Superior temporal gyrus (tissue), 1 donor: ENCODE measurements around the gene CPLANE2.
A peak's percentile ranks its signal among the peaks of the same experiment; 100 is the strongest.

Source experiments
- DNase-seq: peaks from one replicate; pipeline ENCODE4 v3.0.0-alpha.2; 2016; ENCODE audit errors: extremely low spot score

The CPLANE2 gene

DNA sequence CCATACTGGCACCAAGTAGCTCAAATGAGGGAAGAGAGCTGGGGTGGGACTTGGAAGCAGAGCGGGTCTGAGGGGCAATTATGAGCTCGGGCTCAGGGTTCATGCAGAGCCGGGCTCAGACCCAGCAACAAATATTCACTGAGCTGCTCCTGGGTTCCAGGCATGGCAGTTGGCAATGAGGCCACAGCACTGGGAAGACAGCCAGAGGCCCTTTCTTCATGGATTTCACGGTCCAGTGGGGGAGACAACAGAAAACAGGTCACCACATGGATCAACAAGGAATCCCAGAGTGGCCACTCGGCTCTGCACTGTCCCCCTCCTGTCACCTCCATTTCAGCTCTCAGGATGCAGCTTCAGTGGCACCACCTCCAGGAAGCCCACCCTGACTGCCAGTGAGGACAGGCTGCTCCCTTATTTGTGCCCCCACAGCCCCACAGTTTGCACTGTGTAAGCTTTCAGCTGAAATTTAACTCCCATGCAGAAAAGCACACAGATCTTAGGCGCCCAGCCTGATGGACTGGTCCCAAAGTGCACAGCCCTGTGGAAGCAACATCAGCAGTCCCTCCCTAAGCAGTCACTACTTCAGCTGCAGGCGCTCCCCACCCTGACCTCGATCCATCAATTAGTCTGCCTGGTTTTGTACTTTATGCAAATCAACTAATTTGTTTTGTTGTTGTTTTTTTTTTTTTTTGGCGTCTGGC lies 46.9 kb downstream of the CPLANE2 start:
- peak; percentile 25 for DNase-seq

DNA sequence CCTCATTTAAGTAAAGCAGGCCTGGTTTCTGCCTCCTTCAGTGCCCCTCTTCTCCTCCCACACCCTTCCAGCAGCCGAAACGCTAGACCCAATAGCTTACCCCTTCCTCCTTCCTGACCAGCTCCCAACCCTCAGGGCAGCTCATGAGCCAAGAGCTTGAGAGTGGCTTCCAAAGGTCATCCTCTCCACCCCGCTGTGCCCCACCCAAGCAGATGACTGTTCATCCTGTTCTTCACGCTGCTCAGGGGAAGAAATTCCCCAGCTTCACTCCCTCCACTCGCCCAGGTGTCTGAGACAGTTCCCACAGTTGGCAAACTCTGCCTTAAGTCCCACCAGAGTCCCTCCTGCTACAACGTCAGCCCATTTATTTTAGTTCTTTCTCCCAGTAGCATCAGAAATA lies 48.0 kb downstream of the CPLANE2 start:
- DNase-seq: no peak

DNA sequence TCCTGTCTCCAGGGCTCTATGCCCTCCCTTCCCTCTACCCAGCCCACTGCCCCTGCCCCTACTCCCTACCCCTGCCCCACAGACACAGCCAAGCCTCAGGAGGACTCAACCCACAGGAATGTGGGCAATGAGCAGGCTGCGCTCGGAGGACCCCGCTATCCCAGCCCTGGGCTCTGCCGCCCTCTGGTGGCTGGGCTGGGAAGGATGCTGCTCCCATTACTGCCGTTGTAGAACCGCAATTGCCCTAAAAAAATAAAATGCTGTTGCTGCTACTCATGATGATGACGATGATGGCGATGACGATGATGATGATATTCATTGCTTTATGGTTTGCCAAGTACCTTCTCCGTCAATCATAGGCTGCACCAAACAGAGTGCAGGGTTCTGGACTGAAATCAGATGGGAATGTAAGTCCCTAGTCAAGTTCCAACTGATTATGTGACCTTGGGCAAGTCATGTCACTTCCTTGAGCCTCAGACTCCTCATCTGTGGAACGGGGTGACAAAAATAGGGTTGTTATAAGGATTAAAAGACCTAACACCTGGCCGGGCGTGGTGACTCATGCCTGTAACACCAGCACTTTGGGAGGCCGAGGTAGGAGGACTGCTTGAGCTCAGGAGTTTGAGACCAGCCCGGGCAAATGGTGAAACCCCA lies 49.1 kb downstream of the CPLANE2 start:
- peak; percentile 68 for DNase-seq

DNA sequence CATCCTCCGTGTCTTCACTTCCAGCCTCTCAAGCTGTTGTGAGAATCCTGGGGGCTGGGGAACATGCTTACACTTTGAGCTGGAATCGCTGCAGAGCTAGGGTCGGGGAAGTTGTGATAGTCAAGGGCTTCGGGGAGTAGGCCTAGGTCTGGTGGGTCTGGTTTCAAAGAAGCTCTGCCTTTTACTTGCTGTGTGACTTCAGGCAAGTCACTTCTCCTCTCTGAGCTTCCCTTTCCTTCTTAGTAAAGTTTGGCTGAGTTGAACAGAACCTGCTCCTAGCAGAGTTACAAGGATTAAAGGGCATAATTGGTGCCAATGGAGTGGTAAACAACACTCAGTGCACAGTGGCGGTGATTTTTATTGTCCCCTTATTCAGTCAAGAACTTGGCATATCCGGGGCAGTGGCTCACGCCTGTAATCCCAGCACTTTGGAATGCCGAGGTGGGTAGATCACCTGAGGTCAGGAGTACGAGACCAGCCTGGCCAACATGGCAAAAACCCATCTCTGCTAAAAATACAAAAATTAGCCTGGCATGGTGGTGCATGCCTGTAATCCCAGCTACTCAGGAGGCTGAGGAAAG lies 50.2 kb downstream of the CPLANE2 start:
- no peak for DNase-seq

DNA sequence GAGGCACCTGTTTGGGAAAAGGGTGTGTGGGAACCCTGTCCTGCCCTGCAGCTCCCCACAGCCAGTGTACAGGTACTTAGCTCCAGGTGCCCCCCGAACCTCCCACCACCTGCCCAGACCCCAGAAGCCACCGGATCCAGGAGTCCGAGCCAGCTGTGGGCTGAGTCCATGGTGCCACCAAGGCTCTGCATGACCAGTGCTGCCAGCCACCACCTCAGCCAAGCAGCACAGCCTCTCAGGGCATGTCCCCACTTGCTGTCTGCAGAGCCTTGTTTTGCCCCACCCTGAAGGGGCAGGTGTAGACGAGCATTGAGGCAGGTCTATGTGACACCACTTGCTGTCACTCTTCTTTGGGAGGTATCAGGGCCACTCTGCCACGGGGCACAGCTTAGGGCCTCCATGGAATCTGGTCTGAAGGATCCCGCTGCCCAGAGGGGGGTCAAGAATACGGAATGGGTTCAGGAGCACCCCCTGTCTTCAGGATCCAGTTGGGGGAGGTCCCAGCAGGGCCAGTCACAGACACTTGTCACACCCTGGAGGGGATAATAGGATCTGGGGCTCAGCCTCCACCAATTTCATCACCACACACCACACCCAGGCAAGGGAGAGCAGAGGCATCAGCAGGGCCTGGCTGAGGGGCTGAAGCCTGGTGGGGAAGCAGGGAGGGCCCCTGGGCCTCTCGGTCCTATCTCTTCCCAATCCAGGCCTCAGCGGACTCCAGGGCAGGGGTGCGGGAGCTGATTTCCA lies 52.3 kb downstream of the CPLANE2 start:
- no peak for DNase-seq

DNA sequence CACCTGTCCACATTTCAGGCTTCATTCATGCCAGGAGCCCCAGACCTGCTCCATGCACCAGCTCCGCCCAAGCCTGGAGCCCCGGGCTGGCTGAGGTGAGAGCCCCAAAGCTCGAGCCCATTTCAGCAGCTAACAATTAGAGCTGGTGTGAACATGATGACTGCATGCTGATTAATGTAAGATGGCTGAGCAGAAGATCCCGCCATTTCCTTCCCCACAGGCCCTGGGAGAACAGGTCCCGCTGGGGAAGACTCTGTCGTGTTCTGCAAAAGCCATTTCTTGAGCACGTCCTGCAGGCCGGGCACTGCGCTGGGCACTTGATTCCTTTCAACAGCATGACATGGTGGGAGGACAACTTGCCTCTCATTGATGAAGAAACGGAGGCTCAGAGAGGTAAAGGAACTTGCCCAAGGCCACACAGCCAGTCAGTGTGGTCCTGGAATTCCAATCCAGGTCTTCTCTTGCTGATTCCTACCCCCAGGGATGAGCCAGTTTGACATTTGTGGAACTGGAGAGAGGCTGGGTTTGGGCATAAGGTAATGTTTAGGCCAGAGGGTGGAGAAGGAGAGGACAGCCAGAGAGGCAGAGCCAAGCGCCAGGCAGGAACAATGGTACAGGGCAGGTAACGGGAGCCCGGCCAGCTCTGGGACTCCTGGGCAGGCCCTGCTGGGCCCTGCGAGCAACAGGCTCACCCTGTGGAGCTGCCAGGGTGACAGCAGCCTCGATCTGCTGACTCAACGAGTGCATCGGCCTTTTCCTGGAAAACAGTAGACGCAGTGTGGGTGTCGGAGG lies 53.0 kb downstream of the CPLANE2 start:
- no peak for DNase-seq

DNA sequence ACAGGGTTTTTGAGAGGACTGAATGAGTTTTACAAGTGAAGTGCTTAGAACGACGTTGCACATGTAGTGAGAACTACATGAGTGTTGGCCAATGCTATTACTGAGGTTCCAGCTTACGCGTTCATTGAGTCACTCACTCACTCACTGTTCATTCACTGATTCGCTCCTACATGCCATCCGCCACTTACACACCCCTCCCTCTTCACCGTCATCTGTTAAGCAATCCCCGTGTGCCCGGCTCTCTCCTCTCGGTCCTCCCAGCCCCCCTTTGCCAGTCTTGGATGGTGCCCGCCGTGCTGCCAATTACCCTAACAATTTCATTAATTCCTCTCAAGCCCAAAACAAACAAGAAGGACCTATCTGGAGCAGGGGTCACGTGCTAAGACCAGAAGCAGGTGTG lies 53.8 kb downstream of the CPLANE2 start:
- no peak for DNase-seq

DNA sequence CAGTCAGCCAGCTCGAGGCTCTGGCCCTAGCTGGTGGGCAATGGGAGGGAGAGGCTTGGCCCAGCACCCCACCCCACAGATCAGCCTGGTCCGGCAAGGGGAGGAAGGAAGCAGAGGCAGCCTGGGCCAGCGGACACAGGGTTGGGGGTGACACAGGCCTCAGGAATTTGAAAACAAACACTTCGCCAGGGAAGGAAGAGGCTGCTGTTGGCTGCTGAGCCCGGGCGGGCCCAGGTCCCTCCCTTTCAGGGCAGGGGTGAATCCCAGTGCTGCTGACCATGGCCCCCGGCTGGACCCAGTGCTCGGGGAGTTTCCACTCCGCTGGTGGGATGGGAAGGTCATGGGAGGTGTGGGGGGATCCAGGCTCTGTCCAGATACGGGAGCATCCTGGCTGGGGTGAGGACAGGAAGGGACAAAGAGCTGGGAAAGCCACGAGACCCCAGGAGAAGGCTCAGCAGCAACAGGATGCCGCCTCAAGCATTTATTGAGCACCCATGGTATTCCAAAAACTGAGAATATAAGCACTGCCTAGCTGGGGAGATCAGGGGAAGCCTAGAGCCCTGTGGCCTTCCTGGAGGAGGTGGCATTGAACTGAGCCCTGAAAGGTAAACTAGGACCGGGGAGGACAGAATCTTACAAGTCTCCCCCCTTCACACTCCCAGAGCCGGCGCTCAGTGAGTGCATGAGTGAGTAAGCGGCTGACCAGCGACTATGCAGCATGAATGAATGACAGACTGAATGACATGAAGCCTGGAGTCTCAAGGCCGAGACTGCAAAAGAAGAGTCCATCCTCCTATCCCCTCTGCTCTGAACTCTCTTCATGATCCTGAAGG lies 54.9 kb downstream of the CPLANE2 start:
- no peak for DNase-seq
